PFSK-1 (cell line): ENCODE results near the gene TMPRSS4.

Source experiments
- POLR2AphosphoS5 ChIP-seq: IDR thresholded peaks from 2 replicates; pipeline ENCODE4 v1.6.1; 2012; ENCODE audit warnings: low read depth, mild to moderate bottlenecking, control low read depth, low read length, moderate library complexity
- REST ChIP-seq, 2 experiments: IDR thresholded peaks; 2 replicates each; pipeline versions ENCODE4 v1.6.1 to v1.8.0; 2011 to 2012; ENCODE audit warnings: low read depth in 2 of 2, low read length in 2 of 2, control low read depth in 1 of 2, inconsistent platforms in 1 of 2, mild to moderate bottlenecking in 1 of 2, moderate library complexity in 1 of 2; ENCODE audit not compliant: insufficient read depth in 1 of 2
- SIN3A ChIP-seq: IDR thresholded peaks from 2 replicates; pipeline ENCODE4 v1.6.1; 2012; ENCODE audit warnings: mild to moderate bottlenecking, low read length, moderate library complexity, borderline replicate concordance; ENCODE audit not compliant: insufficient read depth

GRCh38 chr11:118086913-118087768, 10.3 kb downstream of the TMPRSS4 start, which contains the start of gene SMIM35:
- no peak for TF ChIP-seq REST (IDR thresholded peaks at IDR 0.05; ENCODE audit: insufficient read depth in 1 of 2, low read depth in 2 of 2, low read length in 2 of 2)
- TF ChIP-seq POLR2AphosphoS5, result no peak
- TF ChIP-seq SIN3A, result no peak
